ENCODE measurements around the gene STK35. TPM values are rescaled to one million over a fixed set of nuclear protein-coding genes. Genes with fewer than 3 reads are reported as not detected.

STK35 gene
- total and polyA plus RNA-seq, 2 donors (not counting 3 experiments of a cell fraction or from before 2014, with no cell fraction given), result 10.2 to 17.5 TPM

DNA sequence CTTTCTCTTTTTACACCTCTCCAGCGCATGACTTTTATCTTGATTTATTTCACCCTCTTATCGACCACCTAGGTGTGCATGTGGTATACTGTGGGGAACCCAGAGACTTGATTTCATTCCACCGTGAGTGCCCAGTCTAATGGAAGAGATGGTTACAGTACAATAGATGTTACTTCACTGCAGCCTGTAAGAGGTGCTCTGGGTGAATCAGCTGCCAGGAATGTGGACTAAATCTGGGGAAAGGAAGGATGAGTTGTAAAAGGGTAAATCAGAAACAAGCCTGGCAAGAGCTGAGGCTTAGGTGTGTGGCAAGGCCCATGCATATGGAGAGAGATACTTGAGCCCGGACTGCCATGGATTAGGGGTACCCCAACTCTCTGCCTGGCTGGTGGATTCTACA, 7.4 kb downstream of the STK35 start:
- ChIA-PET POLR2A (no interaction called here), CTCF (interaction anchor here (1.8 kb wide), 1 partner anchor 64 kb away, joined by 6 read pairs; no protein-coding TSS in a partner anchor)
- no TSS peak for BruUV-seq (replicated peaks)
- H3K9me1 ChIP-seq (replicated peaks; ENCODE audit: control insufficient read depth, extremely low read depth, insufficient read depth, low read length), result no peaks in the 10 kb centered on the region
- intact Hi-C loops (cut with micrococcal nuclease), result loop anchor here (10.0 kb wide), 4 partner anchors 214 to 546 kb away; partner anchors contain the start of genes NOP56 and SIRPA
- dilution Hi-C loops (cut with MboI; ENCODE audit: extremely low pct_ligation_motif_present, low sequenced_read_pairs), result no loop called here
- H3K36me3 ChIP-seq (ENCODE audit: control insufficient read depth in 2 of 2, extremely low read depth in 1 of 2, insufficient read depth in 2 of 2, low read length in 2 of 2), result peaks cover 3 to 4% of the 10 kb centered on the region in 2 experiments
- no peak overlapping the region for H2AFZ ChIP-seq (ENCODE audit: low read depth, low read length)
- peaks cover 8% of the 10 kb centered on the region for H4K20me1 ChIP-seq (replicated peaks; ENCODE audit: control insufficient read depth, extremely low read depth, insufficient read depth, low read length)
- TF ChIP-seq MYC (IDR thresholded peaks at IDR 0.05; ENCODE audit: low read depth, low read length) (no peak), GATA2 (IDR thresholded peaks at IDR 0.05; ENCODE audit: insufficient read depth, insufficient read length, low read depth, low read length) (no peak), EZH2 (IDR thresholded peaks at IDR 0.05; ENCODE audit: borderline replicate concordance, low read depth, low read length, severe bottlenecking) (no peak), JUN (IDR thresholded peaks at IDR 0.05; ENCODE audit: borderline replicate concordance, insufficient read depth, insufficient read length, low read depth) (no peak), POLR2A (IDR thresholded peaks at IDR 0.05; ENCODE audit: low read depth, low read length) (no peak), FOS (IDR thresholded peaks at IDR 0.05; ENCODE audit: borderline replicate concordance, insufficient read depth, low read length) (no peak), POLR2AphosphoS5 (IDR thresholded peaks at IDR 0.05; ENCODE audit: insufficient read depth, low read depth, low read length) (no peak)
- TF ChIP-seq, protein P1, sequence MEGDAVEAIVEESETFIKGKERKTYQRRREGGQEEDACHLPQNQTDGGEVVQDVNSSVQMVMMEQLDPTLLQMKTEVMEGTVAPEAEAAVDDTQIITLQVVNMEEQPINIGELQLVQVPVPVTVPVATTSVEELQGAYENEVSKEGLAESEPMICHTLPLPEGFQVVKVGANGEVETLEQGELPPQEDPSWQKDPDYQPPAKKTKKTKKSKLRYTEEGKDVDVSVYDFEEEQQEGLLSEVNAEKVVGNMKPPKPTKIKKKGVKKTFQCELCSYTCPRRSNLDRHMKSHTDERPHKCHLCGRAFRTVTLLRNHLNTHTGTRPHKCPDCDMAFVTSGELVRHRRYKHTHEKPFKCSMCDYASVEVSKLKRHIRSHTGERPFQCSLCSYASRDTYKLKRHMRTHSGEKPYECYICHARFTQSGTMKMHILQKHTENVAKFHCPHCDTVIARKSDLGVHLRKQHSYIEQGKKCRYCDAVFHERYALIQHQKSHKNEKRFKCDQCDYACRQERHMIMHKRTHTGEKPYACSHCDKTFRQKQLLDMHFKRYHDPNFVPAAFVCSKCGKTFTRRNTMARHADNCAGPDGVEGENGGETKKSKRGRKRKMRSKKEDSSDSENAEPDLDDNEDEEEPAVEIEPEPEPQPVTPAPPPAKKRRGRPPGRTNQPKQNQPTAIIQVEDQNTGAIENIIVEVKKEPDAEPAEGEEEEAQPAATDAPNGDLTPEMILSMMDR (IDR thresholded peaks at IDR 0.05; ENCODE audit: extremely low read depth in 1 of 2, insufficient read depth in 1 of 2, low read depth in 1 of 2, low read length in 2 of 2), result no peak
- TF ChIP-seq, protein P2, sequence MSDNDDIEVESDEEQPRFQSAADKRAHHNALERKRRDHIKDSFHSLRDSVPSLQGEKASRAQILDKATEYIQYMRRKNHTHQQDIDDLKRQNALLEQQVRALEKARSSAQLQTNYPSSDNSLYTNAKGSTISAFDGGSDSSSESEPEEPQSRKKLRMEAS (IDR thresholded peaks at IDR 0.05; ENCODE audit: insufficient read depth, insufficient read length), result no peak
- H3K27me3 ChIP-seq (ENCODE audit: control insufficient read depth in 2 of 2, insufficient read depth in 2 of 2, low read length in 2 of 2), result no peaks in the 10 kb centered on the region
- H3K9me3 ChIP-seq (replicated peaks; ENCODE audit: control insufficient read depth, insufficient read depth, low read length), result no peaks in the 10 kb centered on the region
- H3K27ac ChIP-seq (ENCODE audit: insufficient read depth, low read depth, low read length), result no peak overlapping the region
- peaks cover 16% of the 10 kb centered on the region for H3K4me1 ChIP-seq (ENCODE audit: control insufficient read depth, extremely low read depth, insufficient read depth, low read length)
- no peak for FAIRE-seq
- peaks cover 94% of the 10 kb centered on the region for H3K79me2 ChIP-seq (ENCODE audit: control insufficient read depth, insufficient read depth, low read length)
- no peak overlapping the region for H3K4me2 ChIP-seq (ENCODE audit: insufficient read depth, low read length)
- H3K9ac ChIP-seq (replicated peaks; ENCODE audit: extremely low read depth, insufficient read depth, low read length), result no peak overlapping the region
- H3K4me3 ChIP-seq (replicated peaks in 1 of 3; ENCODE audit: insufficient read depth in 1 of 3, low read depth in 1 of 3, low read length in 3 of 3), result no peak overlapping the region
- no peak for DNase-seq (ENCODE audit: low read depth, low spot score)

All from endothelial cell of umbilical vein (primary cell).